ENCODE data around the gene MYBBP1A.
A peak's percentile ranks its signal among the peaks of the same experiment; 100 is the strongest.

Gene MYBBP1A

DNA sequence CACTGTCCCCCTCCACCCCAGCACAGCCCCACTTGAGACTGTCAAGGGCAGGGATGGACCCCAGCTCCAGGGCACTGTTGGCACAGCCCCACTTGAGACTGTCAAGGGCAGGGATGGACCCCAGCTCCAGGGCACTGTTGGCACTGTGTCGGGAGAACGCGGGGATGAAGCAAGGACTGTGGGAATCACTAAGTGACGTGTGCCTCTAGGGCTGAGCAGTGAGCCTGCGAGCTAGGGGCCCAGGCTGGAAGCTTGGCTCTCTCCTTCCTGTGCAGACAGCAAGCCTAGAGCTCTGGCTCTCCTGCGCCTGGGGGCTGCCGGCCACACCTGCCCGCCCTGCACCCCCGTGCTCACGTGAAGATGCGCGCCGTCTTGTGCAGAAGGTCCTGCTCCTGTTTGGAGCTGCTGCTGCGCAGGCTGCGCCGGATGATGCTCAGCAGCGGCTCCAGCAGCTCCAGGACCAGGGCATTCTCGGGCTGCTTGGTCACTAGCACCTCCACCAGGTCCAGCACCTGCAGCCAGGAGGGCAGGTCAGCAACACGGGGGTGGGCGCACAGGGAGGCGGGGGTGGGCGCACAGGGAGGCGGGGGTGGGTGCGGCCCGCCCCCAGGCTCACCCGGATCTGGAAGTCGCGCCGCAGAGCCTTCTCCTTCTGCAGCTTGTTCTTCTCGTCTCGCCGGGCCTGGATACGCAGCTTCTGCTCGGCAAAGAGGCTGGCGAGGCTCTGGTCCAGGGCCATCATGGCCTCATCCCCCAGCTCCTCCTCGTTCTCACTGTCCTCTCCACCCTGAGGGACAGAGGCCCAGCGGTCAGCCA lies 10.8 kb downstream of the MYBBP1A start:
- Mint-ChIP-seq H3K9me3 (no peaks in the 10 kb centered on the region), H3K4me3 (no peak overlapping the region), H3K27me3 (no peaks in the 10 kb centered on the region), H3K4me1 (ENCODE audit: low read depth) (no peaks in the 10 kb centered on the region), H3K27ac (no peak overlapping the region), H3K36me3 (ENCODE audit: low read depth) (peaks cover 100% of the 10 kb centered on the region)
- intact Hi-C loops (cut with micrococcal nuclease), result no loop called here

DNA sequence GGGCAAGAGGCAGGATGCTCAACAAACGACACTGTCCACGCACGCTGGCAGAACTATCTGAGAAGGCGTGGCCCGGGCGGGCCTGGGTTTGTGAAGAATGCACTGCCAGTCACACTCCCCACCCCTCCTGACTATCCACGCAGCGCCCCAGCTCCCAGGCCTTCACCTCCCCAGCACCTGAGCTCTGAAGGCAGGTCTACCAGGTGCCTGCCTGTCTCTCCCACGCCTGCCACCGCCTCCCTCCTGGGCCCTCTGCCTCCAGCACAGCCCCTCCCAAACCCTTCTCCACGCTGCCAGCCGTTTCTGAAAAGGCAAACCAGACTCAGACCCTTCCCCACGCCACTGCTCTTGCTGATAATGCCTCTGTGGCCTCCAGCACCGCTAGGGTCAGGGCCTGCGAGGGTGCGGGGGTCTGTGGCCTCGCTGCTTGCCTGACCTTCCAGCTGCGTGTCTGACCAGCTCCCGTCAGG lies 11.6 kb downstream of the MYBBP1A start:
- Mint-ChIP-seq H3K27me3 (no peaks in the 10 kb centered on the region), H3K9me3 (no peaks in the 10 kb centered on the region), H3K36me3 (ENCODE audit: low read depth) (peaks cover 100% of the 10 kb centered on the region), H3K4me1 (ENCODE audit: low read depth) (no peaks in the 10 kb centered on the region), H3K27ac (no peak overlapping the region), H3K4me3 (no peak overlapping the region)
- intact Hi-C loops (cut with micrococcal nuclease), result no loop called here

DNA sequence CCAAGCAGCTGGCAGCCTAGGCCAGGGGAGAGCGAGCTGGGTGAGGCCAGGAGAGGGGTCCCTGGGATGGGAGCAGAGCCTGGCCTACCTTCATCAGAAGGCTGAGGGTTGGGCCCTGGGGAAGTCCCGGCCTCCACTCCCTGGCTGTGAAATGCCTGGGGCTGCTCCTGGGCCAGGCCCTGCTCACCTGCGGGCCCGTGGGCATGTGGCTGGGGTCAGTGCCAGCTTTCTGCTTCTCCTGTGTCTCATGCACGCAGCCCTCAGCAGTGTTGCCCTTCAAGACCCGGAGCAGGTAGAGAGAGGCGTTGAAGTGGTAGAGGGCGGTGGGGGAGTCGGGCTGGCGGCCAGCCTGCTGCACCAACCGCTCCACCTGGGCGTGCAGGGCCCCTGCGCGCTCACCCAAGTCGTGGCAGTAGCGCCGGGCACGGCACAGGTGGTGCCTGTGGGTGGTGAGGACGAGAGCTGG lies 12.4 kb downstream of the MYBBP1A start:
- intact Hi-C loops (cut with micrococcal nuclease), result no loop called here
- Mint-ChIP-seq H3K4me1 (ENCODE audit: low read depth) (no peaks in the 10 kb centered on the region), H3K27ac (no peak overlapping the region), H3K27me3 (no peaks in the 10 kb centered on the region), H3K36me3 (ENCODE audit: low read depth) (peaks cover 100% of the 10 kb centered on the region), H3K9me3 (no peaks in the 10 kb centered on the region), H3K4me3 (no peak overlapping the region)

DNA sequence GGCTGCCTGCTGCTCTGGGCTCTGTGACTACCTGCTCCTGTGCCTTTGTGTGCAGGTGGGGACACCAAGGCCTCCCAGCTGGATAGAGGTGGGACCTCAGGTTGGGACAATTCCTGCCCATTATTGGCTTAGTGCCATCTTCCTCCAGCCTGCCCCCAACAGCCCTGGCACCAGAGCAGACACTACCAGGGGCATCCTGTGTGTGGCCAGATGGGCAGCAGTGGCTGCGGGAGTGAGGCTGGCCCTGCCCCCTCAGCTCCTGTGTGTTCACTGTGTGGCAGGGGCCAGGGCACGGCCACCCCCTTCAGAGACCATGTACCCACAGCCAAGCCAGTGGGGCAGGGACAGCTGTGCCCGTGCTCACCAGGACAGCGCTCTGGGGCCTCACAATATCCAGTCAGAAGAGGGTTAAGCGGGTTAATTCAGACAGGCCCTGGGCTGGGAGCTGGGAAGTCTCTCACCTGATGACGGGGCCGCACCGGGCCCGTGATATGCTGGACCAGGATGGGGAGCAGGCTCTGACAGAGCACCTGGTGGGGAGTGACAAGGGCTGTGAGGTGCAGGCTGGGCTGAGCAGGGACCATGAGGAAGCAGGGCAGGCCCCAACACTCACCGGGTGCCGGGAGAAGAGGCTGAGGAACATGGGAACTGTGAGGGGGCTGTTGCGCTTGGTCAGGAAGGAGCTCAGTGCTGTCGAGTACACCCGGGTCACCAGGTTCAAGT lies 13.0 kb downstream of the MYBBP1A start:
- Mint-ChIP-seq H3K27ac (no peak overlapping the region), H3K27me3 (no peaks in the 10 kb centered on the region), H3K9me3 (no peaks in the 10 kb centered on the region), H3K4me1 (ENCODE audit: low read depth) (peaks cover 5% of the 10 kb centered on the region), H3K36me3 (ENCODE audit: low read depth) (peaks cover 98% of the 10 kb centered on the region), H3K4me3 (no peak overlapping the region)
- intact Hi-C loops (cut with micrococcal nuclease), result no loop called here

DNA sequence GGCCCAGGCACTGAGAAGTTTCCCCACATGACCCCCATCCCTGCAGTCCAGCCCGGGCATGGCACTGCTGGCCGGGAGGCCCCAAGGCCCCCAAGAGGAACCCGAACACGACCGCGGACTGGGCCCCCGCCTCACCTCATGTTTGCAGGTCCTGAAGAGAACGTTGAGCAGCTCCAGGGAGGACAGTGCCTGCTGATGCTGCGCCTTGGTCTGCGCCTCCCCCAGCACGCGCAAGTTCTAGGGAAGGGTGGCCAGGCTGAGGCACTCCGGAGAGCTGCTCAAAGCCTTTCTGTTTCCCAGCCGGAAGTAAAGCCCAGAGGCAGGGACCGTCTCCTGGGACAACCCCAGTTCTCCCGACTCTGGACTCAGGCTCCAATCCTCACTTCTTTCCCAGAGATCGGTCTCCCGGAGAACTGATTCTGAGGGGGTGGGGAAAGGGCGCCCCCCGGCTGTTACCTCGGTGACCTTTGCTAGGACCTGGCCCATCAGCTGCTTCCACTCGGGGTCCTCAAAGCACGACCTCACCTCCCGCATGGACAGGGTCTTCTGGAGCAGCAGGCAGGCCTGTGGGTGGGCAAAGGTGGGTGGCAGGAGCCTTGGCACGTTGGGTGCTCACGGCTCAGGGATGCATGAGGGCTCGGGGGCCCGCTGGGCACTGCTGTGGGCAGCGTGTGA lies 13.7 kb downstream of the MYBBP1A start:
- no peaks in the 10 kb centered on the region for H3K27me3 Mint-ChIP-seq
- H3K36me3 Mint-ChIP-seq (ENCODE audit: low read depth), result peaks cover 91% of the 10 kb centered on the region
- H3K4me1 Mint-ChIP-seq (ENCODE audit: low read depth), result peaks cover 12% of the 10 kb centered on the region
- no peaks in the 10 kb centered on the region for H3K9me3 Mint-ChIP-seq
- no peak overlapping the region for H3K27ac Mint-ChIP-seq
- intact Hi-C loops (cut with micrococcal nuclease), result no loop called here
- no peak overlapping the region for H3K4me3 Mint-ChIP-seq

DNA sequence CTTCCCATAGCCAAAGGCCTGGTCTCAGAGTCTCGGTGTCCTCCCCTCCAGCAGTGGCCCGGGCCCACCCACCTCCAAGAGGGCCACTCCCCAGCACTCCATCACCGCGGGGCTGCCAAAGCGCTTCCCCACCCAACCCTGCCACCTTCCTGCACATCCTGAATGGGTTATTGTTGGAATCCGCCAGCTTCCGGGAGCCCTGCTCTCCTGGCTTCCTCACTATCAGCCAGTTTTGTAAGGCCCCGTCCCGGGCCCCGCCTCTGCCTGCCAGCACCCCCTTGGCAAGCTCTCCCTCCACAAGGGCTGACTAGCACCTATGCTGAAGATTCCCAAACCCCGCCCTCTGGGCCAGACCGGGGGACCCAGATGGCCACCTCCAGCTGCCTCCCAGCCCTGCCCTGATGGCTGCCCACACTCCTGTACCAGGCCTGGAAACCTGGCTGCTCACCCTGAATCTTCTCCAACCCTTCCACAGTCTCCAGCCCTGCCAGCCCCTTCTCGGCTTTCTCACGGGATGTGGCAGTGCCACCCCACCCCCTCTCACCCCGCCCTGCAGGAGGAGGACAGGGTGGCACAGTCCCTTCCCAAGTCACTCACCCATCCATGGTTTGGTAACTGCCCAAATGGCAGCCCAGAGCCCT lies 14.4 kb downstream of the MYBBP1A start:
- Mint-ChIP-seq H3K4me1 (ENCODE audit: low read depth) (peaks cover 17% of the 10 kb centered on the region), H3K27me3 (peaks cover 1% of the 10 kb centered on the region), H3K4me3 (no peak overlapping the region), H3K9me3 (no peaks in the 10 kb centered on the region), H3K27ac (no peak overlapping the region), H3K36me3 (ENCODE audit: low read depth) (peaks cover 85% of the 10 kb centered on the region)
- intact Hi-C loops (cut with micrococcal nuclease), result no loop called here

DNA sequence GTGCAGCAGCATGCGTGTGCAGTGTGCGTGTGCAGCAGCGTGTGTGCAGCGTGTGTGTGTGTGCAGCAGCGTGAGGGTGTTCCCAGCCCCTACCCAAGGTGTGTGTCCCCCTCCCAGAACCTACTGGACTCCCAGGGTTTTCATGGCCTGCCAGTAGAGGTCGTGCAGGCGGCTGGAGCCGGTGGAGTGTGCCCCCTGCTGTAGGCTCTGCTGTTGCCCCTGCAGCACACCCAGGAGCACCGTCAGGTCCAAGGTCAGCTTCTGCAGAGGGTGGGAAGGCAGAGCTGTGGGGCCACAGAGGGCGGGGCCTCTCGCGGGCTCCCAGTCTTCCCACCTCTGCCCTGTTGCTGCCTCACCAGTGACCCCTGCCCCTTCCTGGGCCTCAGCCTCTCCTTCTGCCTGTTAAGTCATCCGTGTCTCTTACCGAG lies 14.9 kb downstream of the MYBBP1A start:
- peaks cover 17% of the 10 kb centered on the region for H3K4me1 Mint-ChIP-seq (ENCODE audit: low read depth)
- no peaks in the 10 kb centered on the region for H3K9me3 Mint-ChIP-seq
- H3K36me3 Mint-ChIP-seq (ENCODE audit: low read depth), result peaks cover 79% of the 10 kb centered on the region
- H3K4me3 Mint-ChIP-seq, result no peak overlapping the region
- H3K27ac Mint-ChIP-seq, result no peak overlapping the region
- intact Hi-C loops (cut with micrococcal nuclease), result no loop called here
- peaks cover 7% of the 10 kb centered on the region for H3K27me3 Mint-ChIP-seq

DNA sequence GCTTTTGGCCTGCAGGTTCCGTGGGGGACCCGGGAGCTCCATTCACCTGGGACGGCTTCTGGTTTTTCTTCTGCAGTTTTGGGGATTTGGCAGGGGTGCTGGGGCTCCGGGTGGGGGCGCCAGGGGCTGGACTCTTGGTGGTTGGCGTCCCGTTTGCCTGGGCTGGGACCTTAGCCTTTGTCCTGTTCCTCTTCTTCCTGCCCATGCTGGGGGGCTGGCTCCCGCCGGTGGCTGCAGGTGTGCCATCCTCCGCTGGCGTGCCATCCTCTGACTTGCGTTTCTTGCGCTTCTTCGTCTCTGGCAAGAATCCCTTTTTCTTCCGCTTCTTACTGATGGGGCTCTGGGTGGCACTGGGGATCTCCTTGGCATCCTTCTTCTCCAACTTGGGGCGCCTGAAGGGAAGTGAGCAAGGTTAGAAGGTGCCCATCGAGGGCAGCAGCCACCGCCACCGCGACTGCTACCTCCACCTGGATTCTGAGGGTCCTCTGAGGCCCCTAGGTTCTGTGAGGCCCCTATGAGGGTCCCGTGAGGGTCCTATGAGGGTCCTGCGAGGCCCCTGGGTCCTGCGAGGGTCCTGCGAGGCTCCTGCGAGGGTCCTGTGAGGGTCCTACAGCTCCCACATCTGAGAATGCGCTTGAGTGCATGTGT lies 15.5 kb downstream of the MYBBP1A start:
- H3K4me1 Mint-ChIP-seq (ENCODE audit: low read depth), result peaks cover 17% of the 10 kb centered on the region
- peaks cover 74% of the 10 kb centered on the region for H3K36me3 Mint-ChIP-seq (ENCODE audit: low read depth)
- intact Hi-C loops (cut with micrococcal nuclease), result no loop called here
- no peak overlapping the region for H3K27ac Mint-ChIP-seq
- no peak overlapping the region for H3K4me3 Mint-ChIP-seq
- no peaks in the 10 kb centered on the region for H3K9me3 Mint-ChIP-seq
- peaks cover 10% of the 10 kb centered on the region for H3K27me3 Mint-ChIP-seq

DNA sequence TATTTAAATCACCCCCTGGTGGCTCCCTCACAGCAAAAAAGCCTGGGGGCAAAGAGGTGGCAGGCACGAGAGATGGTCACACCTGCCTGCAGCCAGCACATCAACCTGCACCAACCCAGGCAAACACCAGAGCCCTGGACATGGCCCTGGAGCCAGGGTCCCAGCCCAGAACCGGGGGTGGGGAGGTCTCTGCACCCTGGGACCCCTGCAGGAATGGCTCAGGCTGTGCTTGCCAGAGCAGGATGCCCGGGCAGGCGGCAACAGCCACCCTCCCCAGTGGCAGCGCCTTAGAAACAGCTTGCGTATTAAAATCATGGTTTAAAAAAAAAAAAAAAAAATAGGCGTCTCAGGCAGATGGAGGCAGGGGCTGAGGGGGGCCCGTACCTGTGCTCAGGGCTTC lies 16.2 kb downstream of the MYBBP1A start:
- no peak overlapping the region for H3K27ac Mint-ChIP-seq
- intact Hi-C loops (cut with micrococcal nuclease), result no loop called here

DNA sequence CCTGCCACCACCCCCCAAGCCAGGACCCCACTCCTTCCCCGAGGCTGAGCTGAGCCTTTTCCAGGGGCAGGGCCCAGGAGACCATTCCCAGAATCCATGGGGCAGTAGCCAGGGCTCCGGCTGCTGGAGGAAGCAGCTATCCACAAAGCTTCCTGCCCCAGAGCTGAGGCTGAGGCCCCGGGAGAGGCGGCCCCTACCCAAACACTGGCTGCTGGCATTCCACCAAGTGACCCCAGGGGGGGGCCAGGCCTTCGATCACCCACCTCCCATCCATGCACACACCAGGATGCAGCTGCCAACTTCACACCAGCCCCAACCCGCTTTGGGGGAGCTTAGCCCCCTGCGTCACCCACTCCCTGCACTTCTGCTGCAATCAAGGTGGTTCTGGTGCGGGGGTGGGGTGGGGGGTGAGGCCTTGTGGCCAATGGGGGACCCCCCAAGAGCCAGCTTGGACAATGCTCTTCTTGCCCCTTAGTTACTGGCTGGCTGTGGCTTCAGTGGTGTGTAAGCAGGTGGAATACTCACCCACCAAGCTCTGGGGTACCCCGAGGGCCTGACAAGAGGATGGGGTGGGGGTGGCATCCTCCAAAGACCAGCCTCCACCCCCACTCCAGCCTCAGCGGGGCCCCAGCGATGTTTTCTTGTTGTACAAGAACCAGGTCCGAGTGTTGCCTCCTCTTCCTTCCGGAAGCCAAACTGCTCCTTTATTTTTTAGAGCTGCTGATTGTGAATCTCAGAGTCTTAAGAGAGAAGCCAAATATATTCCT lies 16.8 kb downstream of the MYBBP1A start:
- peaks cover 61% of the 10 kb centered on the region for H3K36me3 Mint-ChIP-seq (ENCODE audit: low read depth)
- peaks cover 24% of the 10 kb centered on the region for H3K4me1 Mint-ChIP-seq (ENCODE audit: low read depth)
- H3K9me3 Mint-ChIP-seq, result no peaks in the 10 kb centered on the region
- peaks cover 22% of the 10 kb centered on the region for H3K27me3 Mint-ChIP-seq
- intact Hi-C loops (cut with micrococcal nuclease), result no loop called here
- H3K4me3 Mint-ChIP-seq, result no peak overlapping the region
- H3K27ac Mint-ChIP-seq, result no peak overlapping the region

More for the DNA sequence above, 16.2 kb downstream of the MYBBP1A start:
- Mint-ChIP-seq H3K36me3 (ENCODE audit: low read depth) (peaks cover 67% of the 10 kb centered on the region), H3K4me1 (ENCODE audit: low read depth) (peaks cover 22% of the 10 kb centered on the region), H3K4me3 (no peak overlapping the region), H3K27me3 (peaks cover 16% of the 10 kb centered on the region), H3K9me3 (no peaks in the 10 kb centered on the region)

DNA sequence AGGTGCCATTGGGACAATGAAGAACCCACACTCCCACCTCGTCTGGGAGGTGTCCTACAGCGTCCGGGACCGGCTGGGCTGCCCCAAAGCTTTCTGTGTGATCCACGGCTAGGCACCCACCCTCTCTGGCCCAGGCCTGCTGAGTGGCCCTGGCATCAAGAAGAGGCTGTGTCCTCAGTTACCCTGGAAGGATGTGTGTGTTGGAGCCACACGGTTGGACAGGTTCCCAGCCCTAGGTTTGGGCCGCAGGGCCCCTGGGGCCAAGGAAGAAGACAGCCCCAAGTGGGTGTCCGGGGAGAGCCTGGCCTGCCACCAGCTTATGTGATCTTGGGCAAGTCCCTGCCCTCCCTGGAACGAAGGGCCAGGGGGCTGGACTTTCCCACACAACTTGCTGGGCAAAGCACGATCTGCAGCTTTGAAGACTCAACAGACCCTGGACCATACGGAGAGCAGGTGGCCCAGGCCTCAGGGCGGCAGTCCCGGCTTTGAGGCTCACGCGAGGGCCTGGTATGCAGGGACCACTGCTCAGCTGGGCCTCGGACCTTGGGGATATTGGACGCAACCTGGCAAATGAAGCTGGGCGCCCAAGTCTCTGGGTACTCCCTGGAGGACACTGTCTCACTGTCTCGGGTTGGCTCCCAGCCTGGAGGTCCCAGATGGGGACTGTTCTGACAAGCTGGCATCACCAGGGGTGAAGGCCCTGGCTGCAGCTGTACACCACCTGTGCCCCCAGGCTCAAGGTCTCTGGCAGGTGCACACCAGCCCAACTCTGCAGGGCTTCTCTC lies 17.5 kb downstream of the MYBBP1A start:
- no peak overlapping the region for H3K4me3 Mint-ChIP-seq
- peaks cover 24% of the 10 kb centered on the region for H3K4me1 Mint-ChIP-seq (ENCODE audit: low read depth)
- H3K36me3 Mint-ChIP-seq (ENCODE audit: low read depth), result peaks cover 53% of the 10 kb centered on the region
- H3K9me3 Mint-ChIP-seq, result no peaks in the 10 kb centered on the region
- intact Hi-C loops (cut with micrococcal nuclease), result no loop called here
- H3K27ac Mint-ChIP-seq, result peak overlapping the region; percentile 44
- H3K27me3 Mint-ChIP-seq, result peaks cover 28% of the 10 kb centered on the region

DNA sequence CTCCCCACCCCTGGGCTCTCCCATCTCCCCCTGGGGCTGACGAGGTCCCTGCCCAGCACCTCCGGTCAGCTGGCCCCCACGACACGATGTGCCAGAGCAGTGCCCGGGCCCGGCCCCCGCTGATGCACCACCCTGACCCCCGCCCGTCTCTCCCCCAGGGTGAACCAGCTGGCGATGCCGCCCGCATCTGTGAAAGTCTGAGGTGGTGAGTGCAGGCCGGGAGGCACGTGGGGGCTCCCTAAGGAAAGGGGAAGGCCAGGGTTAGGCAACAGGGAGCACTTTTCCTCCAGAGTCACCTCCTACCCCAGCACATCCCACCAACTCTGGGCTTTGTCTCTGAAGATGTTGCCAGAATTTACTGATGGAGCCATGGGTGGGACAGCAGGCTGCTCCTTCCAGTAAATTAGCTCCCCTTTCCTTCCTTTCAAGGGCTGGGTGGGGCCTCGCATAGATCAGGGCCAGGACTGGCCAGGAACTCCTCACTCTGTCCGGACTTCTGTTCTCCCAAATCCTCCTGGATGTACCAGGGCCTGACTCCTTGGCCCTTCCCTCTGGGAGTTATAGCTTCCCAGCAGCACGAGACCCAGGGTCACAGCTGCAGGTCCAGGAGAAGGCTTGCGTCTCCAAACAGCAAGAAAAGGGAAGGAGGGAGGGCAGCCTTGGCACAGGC lies 18.3 kb downstream of the MYBBP1A start:
- intact Hi-C loops (cut with micrococcal nuclease), result no loop called here
- Mint-ChIP-seq H3K36me3 (ENCODE audit: low read depth) (peaks cover 46% of the 10 kb centered on the region), H3K9me3 (no peaks in the 10 kb centered on the region), H3K27me3 (peaks cover 33% of the 10 kb centered on the region), H3K4me1 (ENCODE audit: low read depth) (peaks cover 28% of the 10 kb centered on the region), H3K4me3 (peak overlapping the region; percentile 37), H3K27ac (peak overlapping the region; percentile 44)
